BJ (cell line): ENCODE results near the gene OPN1LW. TPM values are rescaled to one million over a fixed set of nuclear protein-coding genes. Genes with fewer than 3 reads are reported as not detected.

ENCODE experiments used
- CTCF ChIA-PET: fragments of 350-600 bp; formaldehyde crosslinking; extraction: SDS; loops from one replicate; lab custom pipeline; 2021; ENCODE audit warnings: antibody characterized with exemption, inconsistent platforms; lab: Yijun Ruan, JAX
- POLR2A ChIA-PET: fragments of 300-600 bp; sonication (Branson Sonifier 250); formaldehyde crosslinking; extraction: SDS; loops from one replicate; lab custom pipeline; 2021; ENCODE audit warnings: antibody characterized with exemption; lab: Charles Lee
- DNase-seq: peaks from one replicate; pipeline ENCODE4 v3.0.0-alpha.2; 2011; ENCODE audit warnings: low read depth
- H3K27me3 ChIP-seq: 2 replicates; pipeline ENCODE4 v1.6.0; 2011; ENCODE audit warnings: low read length; ENCODE audit not compliant: control insufficient read depth, insufficient read depth
- H3K36me3 ChIP-seq: 2 replicates; pipeline ENCODE4 v1.5.1; 2011; ENCODE audit warnings: low read length; ENCODE audit not compliant: control insufficient read depth, insufficient read depth
- H3K4me3 ChIP-seq: 2 replicates; pipeline ENCODE4 v1.5.1; 2011; ENCODE audit warnings: low read depth, mild to moderate bottlenecking, control low read depth, low read length
- polyA plus RNA-seq: library from polyadenylated mRNA; depleted of rRNA; stranded (reverse); fragments of >200 nt; gene quantifications from 2 replicates; pipeline ENCODE4 v1.2.3, GENCODE V29; 2011
- TF ChIP-seq, protein P1 (sequence below): IDR thresholded peaks from 2 replicates; pipeline ENCODE4 v1.5.1; 2011; ENCODE audit warnings: low read depth, mild to moderate bottlenecking, control low read depth, inconsistent platforms, low read length, moderate library complexity; ENCODE audit not compliant: insufficient read depth

Gene OPN1LW
- polyA plus RNA-seq, 1 experiment, result not detected

GRCh38 chrX:154123241-154124219 lies 20.5 kb upstream of the OPN1LW start:
- DNase-seq, result no peak

DNA sequence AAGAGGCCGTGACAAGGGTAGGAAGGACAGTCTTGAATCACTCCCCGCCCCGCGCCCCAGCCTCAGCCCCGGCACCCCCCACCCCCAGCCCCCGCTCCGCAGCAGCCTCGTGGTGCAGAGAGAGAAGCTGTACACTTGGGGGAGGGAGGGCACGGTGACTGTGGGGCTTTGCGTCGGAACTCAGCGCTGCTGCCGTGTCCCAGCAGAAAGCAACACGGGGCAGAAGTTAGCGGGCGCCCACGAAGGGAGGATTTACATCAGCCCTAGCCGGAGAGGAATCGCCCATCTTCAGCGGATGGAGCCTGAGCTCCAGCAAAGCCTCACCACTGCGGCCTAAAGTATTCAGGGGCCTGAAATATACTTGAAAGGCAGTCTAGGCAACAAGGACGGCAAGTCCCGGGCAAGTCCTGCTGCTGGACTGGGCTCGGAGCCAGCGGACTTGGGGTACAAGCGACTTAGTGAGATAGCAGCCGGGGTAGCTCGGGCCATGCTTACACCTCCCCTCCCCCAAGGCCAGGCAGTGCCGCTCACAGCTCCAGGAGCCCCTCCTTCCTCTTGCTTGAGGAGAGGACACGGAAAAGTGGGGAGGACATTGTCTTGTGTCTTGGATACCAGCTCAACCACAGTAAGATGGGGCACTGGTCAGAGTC lies 18.5 kb upstream of the OPN1LW start:
- TF ChIP-seq, protein P1, sequence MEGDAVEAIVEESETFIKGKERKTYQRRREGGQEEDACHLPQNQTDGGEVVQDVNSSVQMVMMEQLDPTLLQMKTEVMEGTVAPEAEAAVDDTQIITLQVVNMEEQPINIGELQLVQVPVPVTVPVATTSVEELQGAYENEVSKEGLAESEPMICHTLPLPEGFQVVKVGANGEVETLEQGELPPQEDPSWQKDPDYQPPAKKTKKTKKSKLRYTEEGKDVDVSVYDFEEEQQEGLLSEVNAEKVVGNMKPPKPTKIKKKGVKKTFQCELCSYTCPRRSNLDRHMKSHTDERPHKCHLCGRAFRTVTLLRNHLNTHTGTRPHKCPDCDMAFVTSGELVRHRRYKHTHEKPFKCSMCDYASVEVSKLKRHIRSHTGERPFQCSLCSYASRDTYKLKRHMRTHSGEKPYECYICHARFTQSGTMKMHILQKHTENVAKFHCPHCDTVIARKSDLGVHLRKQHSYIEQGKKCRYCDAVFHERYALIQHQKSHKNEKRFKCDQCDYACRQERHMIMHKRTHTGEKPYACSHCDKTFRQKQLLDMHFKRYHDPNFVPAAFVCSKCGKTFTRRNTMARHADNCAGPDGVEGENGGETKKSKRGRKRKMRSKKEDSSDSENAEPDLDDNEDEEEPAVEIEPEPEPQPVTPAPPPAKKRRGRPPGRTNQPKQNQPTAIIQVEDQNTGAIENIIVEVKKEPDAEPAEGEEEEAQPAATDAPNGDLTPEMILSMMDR, result no peak
- POLR2A ChIA-PET, result no interaction called here
- no peak for DNase-seq
- Histone ChIP-seq H3K27me3 (no peaks in the 10 kb centered on the region; the same call in 1 of the 2 replicates), H3K4me3 (no peak overlapping the region), H3K36me3 (no peaks in the 10 kb centered on the region)
- CTCF ChIA-PET, result interaction anchor here (0.6 kb wide), 1 partner anchor 12 kb away, joined by 3 read pairs; no protein-coding TSS in a partner anchor

More at GRCh38 chrX:154123241-154124219, 20.5 kb upstream of the OPN1LW start:
- H3K36me3 ChIP-seq, result no peaks in the 10 kb centered on the region
- POLR2A ChIA-PET, result no interaction called here
- TF ChIP-seq, protein P1, result no peak
- no peak overlapping the region for H3K4me3 ChIP-seq
- no peaks in the 10 kb centered on the region; the same call in 1 of the 2 replicates for H3K27me3 ChIP-seq
- CTCF ChIA-PET, result no interaction called here

DNA sequence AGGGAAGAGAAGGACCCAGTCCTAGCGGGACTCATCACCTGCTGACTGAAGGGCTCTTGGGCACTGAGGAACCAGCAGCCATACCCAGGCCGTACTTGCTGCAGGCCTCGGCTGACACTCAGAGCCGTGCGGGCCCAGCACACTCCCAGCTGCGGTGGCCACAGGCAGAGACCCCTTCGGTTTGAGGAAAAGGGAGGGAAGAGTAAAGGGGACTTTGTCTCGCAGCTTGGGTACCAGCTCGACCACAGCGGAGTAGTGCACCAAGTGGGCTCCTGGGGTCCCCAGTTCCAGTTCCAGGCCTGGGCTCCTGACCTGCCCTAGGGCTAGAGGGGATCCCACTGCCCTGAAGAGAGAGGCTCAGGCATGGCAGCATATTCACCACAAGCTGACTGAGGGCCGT lies 17.9 kb upstream of the OPN1LW start:
- POLR2A ChIA-PET, result no interaction called here
- TF ChIP-seq, protein P1, result no peak
- H3K27me3 ChIP-seq, result no peaks in the 10 kb centered on the region; the same call in 1 of the 2 replicates
- H3K36me3 ChIP-seq, result no peaks in the 10 kb centered on the region
- no peak for DNase-seq
- CTCF ChIA-PET, result interaction anchor here (0.6 kb wide), 1 partner anchor 11 kb away, joined by 3 read pairs; no protein-coding TSS in a partner anchor
- no peak overlapping the region for H3K4me3 ChIP-seq

- no peak for DNase-seq
- ChIA-PET POLR2A (no interaction called here), CTCF (no interaction called here)
- H3K27me3 ChIP-seq, result 0 out of 2 replicates have a peak, but pooled peaks cover 2% of the 10 kb centered on the region
- H3K4me3 ChIP-seq, result no peak overlapping the region
- no peaks in the 10 kb centered on the region for H3K36me3 ChIP-seq
- TF ChIP-seq, protein P1, result no peak
Measured at GRCh38 chrX:154131955-154132354, 12.1 kb upstream of the OPN1LW start.

DNA sequence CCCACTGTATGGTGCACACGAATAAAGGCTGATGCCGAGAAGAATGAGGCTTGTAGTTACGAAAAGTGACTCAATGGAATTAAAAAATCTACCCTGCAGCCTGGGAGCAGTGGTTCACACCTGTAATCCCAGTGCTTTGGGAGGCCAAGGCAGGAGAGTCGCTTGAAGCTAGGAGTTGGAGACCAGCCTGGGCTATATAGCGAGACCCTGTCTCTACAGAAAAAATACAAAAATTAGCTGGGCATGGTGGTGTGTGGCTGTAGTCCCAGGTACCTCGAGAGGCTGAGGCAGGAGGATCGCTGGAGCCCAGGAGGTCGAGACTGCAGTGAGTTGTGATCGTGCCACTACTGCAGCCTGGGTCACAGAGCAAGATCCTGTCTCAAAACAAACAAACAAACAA lies 11.7 kb upstream of the OPN1LW start:
- Histone ChIP-seq H3K27me3 (0 out of 2 replicates have a peak, but pooled peaks cover 2% of the 10 kb centered on the region), H3K4me3 (no peak overlapping the region), H3K36me3 (no peaks in the 10 kb centered on the region)
- ChIA-PET CTCF (no interaction called here), POLR2A (no interaction called here)
- DNase-seq, result no peak
- TF ChIP-seq, protein P1, result no peak
